HG02852 (cell line): Measurements from ENCODE around the gene SULF2.

Source experiments
- ATAC-seq: cut with Tn5 transposase; IDR thresholded peaks from one replicate; pipeline ENCODE4 v1.9.1; 2021; ENCODE audit warnings: mild to moderate bottlenecking, moderate library complexity; ENCODE audit not compliant: unreplicated experiment

SULF2 gene

DNA sequence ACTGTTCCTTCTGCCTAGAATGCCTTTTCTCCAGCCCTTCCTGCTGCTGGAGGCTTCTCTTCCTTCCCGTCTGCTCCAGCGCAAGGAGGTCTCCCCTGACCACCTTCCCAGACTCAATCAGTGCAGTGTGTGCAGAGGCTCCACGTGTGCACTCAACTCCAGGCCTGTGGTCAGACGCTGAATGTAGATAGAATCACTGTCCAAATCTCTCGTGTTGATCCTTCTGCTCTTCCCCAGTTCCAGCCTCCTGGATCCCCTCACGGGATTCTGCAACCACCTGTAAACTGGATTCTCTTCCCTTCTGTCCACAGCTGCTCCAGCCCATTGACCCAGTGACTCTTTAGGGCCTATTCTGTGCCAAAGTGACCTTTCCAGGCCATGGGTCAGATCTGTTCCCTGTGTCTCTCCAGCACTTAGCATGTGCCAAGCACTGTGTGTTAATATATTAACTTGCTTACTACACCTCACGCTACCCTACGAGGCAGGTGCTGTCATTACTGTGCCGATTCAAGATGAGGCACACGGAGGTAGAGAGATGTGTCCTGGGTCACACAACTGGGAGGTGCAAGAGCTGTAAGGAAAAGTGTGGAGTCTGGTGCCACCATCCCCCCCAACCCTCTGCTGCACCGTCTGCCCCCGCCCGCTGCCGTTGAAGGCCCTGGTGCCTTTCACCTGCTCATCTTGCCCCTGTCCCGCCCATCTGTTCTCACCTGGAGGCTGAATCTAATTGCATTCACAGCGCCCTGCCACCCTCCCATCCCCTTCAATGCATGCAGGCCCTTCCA, 112.2 kb downstream of the SULF2 start:
- no peak for ATAC-seq

DNA sequence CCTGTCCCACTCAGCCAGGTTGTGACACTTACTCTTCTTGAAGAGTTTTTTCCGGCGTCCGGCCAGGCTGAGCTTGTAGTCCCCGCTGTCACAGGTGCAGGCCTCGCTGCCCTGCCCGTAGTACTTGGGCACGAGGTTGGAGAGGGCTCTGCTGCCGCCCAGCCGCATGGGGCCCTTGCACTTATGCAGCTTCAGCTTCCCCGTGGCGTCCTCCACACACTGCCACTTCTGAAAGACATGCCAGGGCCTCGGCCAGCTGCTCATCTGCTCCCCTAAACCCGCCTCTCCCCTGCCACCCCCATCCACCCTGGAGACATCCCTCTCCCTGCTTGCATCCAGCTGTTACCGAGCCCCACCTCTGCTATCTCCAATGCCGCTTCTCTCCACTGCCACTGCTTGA, 113.1 kb downstream of the SULF2 start:
- ATAC-seq = no peak

DNA sequence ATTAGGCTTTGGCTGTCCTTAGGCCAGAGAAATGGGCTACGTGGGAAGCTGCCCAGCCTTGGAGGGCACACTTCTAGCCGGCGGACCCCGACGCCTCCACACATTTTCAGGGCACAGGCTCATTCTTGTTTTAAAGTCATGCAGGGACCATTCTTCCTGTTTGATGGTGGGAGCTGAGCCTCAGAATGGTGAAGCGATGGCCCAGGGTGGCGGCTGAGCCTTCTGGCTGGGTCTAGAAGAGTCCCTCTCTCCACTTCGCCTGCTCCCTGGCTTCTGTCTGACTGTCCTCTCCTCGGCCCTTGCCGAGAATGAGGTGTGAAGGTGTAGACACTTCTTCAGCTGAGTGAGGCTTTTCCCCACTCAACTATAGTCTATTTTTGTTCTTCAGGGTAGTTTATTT, 114.4 kb downstream of the SULF2 start:
- no peak for ATAC-seq

DNA sequence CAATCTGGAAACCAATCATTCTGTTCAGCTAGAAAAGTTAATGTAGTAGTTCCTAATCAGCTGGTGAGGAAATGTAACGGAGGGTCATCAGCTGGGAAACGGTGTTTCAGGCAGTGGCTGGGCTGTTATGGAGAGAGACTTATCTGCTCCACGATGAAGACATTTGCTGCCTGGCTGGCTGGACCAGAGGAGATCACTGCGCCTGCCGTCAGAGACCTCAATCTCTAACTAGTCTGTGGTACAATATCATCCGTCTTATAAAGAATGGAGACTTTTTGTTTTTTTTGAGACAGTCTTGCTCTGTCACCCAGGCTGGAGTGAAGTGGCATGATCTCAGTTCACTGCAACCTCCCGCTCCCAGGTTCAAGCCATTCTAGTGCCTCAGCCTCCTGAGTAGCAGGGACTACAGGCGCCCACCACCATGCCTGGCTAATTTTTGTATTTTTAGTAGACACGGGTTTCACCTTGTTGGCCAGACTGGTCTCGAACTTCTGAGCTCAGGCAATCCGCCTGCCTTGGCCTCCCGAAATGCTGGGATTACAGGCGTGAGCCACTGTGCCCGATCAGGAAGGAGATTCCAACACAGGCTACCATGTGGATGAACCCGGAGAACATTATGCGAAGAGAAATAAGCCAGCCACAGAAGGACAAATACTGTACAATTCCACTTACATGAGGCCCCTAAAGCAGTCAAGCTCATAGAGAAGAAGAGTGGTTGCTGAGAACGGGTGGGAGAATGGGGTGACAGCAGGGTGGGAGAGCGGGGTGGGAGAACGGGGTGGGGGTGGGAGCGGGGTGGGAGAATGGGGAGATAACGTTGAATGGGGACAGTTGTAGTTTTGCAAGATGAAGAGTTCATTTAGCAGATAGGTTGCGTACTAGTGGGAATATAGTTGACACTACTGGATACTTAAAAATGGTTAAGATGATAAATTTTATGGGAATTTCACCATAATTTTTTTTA, 115.1 kb downstream of the SULF2 start:
- ATAC-seq = no peak

DNA sequence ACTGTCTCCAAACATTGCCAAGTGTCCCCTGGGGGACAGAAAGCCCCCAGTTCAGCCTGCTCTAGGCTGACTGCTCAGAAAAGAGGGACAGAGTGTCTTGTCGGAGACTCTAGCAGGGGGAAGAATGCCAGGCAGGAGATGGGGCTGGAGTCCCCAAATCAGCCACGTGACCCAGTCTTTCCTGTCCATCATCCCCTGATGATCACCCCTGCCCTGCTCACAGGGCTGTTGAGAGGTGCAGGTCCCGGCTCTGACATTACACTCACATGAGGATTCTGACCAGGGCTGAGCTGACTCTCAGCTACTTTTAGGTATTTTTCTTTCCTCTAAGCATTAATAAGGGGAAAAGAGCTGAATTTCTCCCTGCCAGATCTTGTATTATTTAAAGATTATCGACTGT, 115.8 kb downstream of the SULF2 start:
- no peak for ATAC-seq

DNA sequence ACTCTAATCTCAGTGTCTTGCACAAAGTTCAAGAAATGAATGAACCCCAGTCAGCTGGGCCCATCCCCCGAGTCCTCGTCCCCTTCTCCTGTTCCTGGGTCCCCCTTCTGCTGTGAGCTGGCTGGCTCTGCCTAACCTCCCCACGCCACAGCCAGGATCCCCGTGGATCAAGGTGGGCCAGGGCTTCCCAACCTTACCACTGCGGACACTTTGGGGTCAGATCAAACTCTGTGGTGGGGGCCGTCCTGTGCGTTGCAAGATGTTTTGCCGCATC, 116.2 kb downstream of the SULF2 start:
- no peak for ATAC-seq

DNA sequence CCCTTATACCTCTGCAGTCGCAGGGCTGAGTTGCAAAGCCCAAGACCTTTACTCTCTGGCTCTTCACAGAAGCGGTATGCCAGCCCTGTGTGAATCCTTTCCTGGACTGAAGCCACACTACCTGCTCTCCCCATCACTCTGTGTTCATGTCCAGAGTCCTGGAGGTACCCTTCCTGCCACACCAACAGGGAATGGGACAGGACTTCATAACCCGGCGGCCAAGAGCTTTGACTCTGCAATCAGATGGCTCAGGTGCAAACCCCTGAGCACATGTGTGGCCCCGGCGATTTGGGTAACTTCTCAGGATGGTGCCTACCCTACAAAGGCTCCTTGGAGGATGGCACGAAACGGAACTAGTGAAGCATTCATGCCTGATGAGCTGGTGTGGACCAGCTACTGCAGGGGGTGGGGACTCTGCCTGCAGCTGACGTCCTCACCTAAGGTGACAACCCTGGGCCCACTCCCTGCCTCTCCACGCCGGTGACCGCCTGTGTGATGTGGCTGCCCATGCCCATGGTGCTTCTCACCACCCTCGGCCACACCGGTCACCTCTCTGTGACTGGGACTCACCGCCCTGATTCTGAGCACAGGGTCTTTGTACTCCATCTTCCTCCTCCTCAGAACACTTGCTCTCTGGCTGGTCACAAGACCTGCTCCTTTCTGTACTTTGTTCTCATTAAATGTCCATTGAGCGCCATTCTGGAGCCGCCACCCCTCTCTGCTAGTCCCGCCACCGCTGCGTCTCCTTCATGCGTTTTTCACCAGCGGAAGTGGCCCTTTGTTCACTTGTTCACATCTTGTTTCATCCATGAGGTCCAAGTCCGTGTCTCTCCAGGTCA, 116.7 kb downstream of the SULF2 start:
- ATAC-seq = no peak

DNA sequence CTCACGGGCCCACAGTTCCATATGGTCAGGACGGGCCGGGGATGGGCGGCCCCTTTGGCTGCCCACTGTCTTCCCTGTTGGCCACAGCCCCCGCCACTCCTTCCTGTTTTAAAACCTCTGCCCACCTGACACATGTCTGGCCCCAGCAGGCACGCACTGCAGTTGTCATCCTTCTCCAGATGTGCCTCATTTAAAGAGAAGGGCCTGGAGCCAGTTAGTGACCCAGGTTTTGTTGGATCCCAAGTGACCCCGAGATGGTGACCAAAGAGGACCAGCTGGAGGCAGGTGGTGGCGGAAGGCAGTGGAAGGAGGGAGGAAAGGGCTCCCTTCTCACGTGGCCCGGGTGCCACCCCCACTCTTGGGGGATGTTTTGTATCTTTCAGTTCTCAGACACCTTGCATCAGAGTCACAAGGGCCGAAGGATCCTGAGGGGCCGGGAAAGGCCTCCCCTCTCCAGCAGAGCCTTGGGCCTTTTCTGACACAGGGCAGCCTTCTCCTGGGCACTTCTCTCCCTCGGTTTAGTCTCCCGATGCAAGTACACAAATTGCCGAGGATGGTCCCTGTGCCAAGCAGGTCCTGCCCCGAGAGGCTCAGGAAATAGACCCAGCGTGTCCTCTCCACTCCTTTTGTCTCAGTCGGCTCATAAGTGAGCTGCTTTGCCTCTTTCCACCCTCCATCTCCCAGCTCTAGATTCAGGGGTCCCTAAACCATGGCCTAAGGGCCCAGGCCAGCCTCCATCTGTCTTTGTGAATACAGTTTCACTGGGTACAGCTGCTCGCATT, 117.6 kb downstream of the SULF2 start:
- no peak for ATAC-seq

DNA sequence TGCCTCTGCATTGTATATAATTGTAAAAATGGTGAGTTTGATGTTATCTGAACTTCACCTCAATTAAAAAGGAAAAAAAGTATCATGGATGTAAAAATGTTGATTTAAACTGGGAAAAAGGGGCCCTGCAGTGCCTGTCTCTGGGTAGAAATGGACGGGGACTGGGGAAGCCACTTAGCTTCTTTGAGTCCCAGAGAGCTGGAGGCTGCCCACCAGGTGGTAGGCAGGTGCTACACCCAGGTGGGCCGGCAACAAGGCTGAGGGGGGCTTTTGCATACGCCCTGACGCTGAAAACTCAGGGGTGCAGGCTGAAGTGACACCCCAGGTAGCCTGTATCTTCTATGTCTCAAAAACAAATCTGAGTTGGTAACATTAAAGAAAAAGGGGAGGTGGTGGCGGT, 118.2 kb downstream of the SULF2 start:
- ATAC-seq = no peak

DNA sequence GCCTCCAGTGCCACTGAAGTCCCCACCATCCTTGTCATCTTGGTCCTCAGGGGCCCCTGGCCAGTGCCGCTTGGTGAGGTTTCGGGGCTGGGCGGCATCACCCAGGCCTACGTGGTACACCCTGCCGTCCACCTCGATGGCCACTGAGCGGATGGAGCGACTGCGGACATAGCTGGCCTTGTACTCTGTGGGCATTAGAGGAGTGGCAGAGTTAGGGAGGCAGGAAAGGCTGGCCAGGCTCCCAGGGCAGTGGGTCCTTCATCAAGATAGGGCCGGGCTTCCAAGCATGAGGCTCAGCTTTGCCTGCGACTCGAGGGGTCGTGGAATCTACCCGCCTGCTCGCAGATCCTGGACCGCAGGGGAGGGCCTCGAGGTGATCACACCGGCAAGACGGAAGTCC, 119.0 kb downstream of the SULF2 start:
- ATAC-seq = no peak

DNA sequence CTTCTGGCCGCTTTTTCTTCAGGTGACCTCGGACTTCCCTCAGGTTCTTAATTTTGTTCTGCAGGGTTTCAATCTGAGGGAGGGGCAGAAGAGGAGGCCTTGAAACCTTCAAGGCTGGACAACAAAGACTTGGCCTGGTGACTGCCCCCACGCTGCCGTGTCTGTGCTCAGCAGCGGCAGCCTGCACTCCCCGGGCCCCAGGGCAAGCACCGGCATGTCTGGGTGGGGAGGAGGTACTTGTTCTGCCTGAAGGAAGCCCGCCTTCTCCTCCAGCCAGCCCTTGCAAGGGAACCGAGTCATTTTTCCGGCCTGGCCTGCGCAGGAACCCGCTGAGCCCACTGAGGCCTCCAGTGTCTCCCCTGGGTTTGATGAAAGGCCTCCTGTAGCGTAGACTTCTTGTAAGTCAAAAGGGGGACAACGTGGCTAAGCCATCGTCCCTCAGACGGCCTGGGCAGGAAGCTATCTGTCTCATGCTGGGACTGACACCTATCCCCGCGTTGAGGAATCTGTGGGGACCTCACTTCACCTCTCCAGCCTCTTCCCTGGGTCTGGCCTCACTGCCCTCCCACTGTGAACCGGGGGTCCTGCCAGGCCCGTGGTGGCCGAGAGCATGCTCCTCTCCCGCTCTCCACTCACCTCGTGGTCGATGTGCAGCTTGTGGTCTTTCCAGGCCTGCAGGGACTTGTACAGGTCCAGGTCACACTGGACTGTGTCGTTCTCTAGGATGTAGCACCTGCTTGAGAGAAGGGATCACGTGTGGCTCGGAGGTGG, 119.9 kb downstream of the SULF2 start:
- no peak for ATAC-seq

DNA sequence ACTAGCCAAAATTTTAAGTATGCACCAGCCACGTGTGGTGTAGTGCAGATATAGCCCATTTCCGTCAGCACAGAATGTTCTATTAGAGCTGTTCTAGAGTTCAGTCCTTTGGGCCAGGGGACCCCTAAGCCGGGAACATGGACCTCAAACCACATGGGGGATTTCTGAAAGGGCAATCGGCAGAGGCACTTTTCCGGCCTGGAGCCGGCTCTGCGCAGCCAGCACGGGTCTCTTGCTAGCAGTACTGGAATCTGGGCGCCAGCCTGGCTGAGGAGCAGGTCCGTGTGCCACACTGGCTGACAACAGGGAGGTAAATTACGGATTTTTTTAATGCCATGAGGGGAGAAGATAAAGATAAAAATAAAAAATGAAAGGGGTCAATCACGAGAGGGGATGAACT, 120.5 kb downstream of the SULF2 start:
- no peak for ATAC-seq

DNA sequence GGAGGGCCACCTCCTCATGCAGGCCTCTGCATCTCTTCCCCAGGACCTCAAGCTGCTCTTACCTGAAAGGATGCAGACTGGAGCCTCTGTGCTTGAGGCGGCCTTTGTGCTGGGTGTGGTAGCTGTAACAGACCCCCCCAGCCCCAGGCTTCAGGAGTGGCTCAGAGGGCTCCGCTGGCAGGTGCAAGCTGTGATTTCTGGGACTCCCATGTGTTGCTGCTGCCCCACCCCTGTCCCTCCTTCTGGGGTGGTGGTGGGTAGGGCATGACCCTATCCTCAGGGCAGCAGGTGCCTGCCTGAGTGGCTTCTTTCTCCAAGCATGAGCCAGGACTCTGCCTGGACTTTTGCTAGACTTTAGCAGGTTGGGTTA, 121.2 kb downstream of the SULF2 start:
- ATAC-seq = no peak

DNA sequence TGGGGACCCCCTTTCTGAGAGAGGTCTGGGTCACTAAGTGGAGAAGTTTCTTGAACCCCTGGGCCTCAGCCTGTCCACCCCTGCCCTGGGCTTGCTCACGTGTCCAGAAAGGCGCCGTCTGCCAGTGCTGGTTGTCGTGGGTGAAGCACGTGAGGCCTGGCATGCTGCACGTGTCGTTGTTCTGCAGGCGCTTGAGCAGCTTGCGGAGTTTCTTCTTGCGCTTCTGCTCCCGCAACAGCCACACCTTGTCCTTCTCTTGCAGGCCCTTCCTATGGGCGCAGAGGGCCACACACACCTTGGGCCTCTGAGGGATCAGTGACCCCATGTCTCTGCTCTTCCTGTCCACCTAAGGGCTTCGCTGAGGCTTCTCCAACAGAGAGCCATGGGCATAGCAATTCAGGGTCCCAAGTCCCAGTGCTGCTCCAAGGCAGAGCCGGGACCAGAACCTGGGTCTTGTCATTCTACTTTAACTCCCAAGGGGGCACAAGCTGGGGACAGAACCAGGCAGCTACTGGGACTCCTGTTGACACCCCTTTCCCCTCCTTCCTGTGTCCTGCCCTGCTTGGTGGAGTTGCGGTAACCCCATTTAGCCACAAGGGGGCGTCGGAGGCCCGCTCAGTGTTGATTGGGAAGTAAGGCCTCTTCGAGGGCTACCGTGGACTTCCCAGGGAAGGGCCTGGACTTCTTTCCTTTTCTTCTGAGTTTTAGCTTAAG, 121.8 kb downstream of the SULF2 start:
- no peak for ATAC-seq

DNA sequence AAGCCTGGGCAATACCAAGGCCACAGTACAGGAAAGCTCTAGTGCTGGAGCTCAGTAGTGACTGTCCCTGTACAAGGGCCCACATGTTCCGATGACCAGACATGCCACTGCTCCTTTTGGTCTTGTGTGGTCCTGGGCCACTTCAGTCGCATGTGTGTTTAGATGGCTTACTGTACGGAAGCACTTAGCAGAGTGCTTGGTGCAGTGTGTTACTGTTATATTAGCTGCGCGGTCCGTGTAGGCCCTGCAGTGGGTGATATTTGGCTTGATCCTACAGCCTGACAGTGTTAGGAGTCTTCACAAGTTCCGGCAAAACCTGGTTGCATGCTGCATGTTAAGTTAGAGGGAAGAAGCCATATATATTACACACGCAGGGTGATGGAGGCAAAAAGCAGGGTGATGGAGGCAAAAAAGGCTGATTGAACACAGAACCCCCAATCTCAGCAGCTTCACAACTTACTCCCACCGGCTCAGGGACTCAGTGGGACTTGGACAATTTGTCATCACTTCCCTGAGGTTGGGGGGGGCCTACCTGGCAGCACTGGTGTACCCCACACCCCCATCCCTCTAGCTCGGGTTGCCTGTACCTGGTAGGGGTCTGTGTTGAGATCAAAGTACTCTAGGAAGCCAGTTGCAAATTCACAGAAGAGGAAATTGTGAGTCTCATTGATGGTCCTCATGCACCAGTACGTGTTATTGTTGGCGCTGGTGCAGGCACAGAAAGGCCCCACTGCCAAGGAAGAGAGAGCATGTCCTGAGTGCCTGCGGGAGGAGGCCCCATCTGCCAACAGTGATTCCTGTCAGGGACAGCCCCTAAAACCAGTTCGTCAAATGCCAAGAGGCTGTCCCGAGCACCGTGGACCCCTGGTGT, 122.6 kb downstream of the SULF2 start:
- ATAC-seq = no peak

DNA sequence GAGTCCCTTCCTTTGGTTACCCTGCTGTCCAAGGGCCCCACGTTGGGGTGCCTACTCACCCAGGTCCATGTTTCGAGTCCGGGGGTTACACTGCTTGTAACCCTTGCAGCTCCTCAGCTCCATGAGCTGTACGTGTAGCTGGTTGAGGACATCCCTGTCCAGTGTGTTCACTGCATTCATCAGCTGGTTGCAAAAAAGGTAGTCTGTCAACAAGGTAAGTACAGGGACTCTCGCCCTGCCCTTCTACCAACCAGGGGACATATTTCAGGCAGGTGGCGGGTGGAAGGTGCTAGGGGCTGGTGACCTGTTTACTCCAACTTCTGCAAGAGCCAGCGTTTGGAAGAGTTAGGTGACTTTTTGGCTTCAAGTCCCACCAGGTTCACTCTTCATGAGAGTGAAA, 123.6 kb downstream of the SULF2 start:
- ATAC-seq = no peak

DNA sequence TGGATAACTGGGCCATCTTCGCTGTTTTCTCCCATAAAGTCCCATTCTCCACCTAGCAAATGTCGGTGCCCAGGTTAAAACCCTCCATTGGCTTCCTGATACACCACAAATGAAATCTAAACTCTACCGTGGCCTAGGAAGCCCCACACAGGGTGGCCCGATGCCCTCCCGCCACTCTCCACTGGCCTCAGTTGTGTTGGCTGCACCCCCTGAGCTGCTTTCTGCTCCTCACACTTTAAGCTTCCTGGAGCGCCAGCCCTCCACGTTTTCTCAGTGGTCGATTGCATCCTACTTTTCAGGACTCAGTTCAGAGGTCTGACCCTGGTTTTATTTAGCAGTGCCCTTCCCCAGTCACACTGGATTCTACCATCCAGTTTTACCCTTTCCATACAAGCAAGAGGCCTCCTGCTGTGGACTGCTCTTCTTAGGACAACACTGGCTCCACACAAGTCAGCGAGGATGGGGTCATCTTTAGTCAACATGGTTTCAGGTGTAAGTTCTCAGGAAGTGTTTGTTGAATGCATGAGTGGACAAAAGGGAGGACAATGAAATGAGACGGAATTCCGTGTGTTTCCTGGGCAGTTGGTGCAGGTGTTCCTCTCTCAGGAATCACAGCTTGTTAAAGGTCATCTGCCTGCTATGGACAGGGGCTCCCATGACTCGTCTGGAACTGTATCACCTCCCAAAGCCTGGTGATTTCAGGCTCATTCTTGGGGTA, 124.1 kb downstream of the SULF2 start:
- no peak for ATAC-seq

DNA sequence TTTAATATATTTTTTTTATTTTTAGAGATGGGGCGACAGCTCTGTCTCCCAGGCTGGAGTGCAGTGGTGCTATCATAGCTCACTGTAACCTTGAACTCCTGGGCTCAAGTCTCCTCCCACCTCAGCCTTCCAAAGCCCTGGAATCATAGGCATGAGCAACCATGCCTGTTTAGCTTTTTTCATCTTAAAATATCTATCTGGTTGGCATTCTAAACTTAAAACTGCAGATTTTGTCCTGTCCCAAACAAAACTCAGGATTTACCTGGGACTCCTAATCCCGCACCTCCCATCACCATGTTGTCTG, 124.7 kb downstream of the SULF2 start:
- ATAC-seq = no peak
